PC-3 (cell line): ENCODE measurements around the gene BEGAIN. TPM values are rescaled to one million over a fixed set of nuclear protein-coding genes. Genes with fewer than 3 reads are reported as not detected.
"Not testable (repeated sequence)": the region's sequence is repeated elsewhere in the genome, so short reads cannot be mapped to it uniquely, and the experiment has no call there.

Source experiments
- ATAC-seq: fragments of 200-7000 bp; cut with Tn5 transposase; 2 replicates; pipeline ENCODE4 v1.9.1; 2020; ENCODE audit warnings: mild to moderate bottlenecking, moderate library complexity
- BruUV-seq: library from RNA; stranded (reverse); fragments of 400-500 nt; replicated peaks from 2 replicates; lab custom pipeline; 2021; lab: Mats Ljungman, UMichigan
- CTCF ChIA-PET: fragments of 300-600 bp; sonication (Branson Sonifier 250); formaldehyde crosslinking; loops from one replicate; lab custom pipeline; 2022; ENCODE audit warnings: antibody characterized with exemption; lab: Charles Lee
- POLR2A ChIA-PET: fragments of 300-600 bp; sonication (Branson Sonifier 250); formaldehyde crosslinking; loops from one replicate; lab custom pipeline; 2022; ENCODE audit warnings: antibody characterized with exemption; ENCODE audit not compliant: unreplicated experiment; lab: Charles Lee
- DNase-seq: peaks from one replicate; pipeline ENCODE4 v3.0.0-alpha.2; 2015
- H2AFZ ChIP-seq: fragments of 300-600 bp; sonication (generic); 2 replicates; pipeline ENCODE4 v1.6.0; 2016; ENCODE audit warnings: antibody characterized with exemption, low read length
- H3F3A ChIP-seq: fragments of 300-600 bp; sonication (generic); one replicate; pipeline ENCODE4 v1.6.0; 2017; ENCODE audit warnings: antibody characterized with exemption, low read length, control low read depth, mild to moderate bottlenecking; ENCODE audit not compliant: unreplicated experiment
- H3K27ac ChIP-seq: fragments of 300-600 bp; sonication (generic); 2 replicates; pipeline ENCODE4 v1.5.1; 2016; ENCODE audit warnings: mild to moderate bottlenecking, low read length
- H3K27me3 ChIP-seq: fragments of 300-600 bp; sonication (generic); 2 replicates; pipeline ENCODE4 v1.6.1; 2016; ENCODE audit warnings: low read length, mixed read lengths
- H3K36me3 ChIP-seq: fragments of 300-600 bp; sonication (generic); 2 replicates; pipeline ENCODE4 v1.6.1; 2016; ENCODE audit warnings: low read depth, mixed run types, low read length, mixed read lengths
- H3K4me1 ChIP-seq: fragments of 300-600 bp; sonication (generic); 2 replicates; pipeline ENCODE4 v1.5.1; 2016; ENCODE audit warnings: low read length; ENCODE audit not compliant: insufficient read depth
- H3K4me2 ChIP-seq: fragments of 300-600 bp; sonication (generic); 2 replicates; pipeline ENCODE4 v1.6.0; 2016; ENCODE audit warnings: low read length
- H3K4me3 ChIP-seq: fragments of 300-600 bp; sonication (generic); 2 replicates; pipeline ENCODE4 v1.5.1; 2016; ENCODE audit warnings: mild to moderate bottlenecking, low read length, mixed read lengths
- H3K79me2 ChIP-seq: fragments of 300-600 bp; sonication (generic); 2 replicates; pipeline ENCODE4 v1.6.1; 2017; ENCODE audit warnings: low read length, mixed read lengths
- H3K9ac ChIP-seq: fragments of 300-600 bp; sonication (generic); 2 replicates; pipeline ENCODE4 v1.6.0; 2016; ENCODE audit warnings: mild to moderate bottlenecking, low read length
- H3K9me2 ChIP-seq: fragments of 300-600 bp; sonication (generic); replicated peaks from 2 replicates; pipeline ENCODE4 v1.6.1; 2016; ENCODE audit warnings: mixed run types, low read length, mixed read lengths
- H3K9me3 ChIP-seq: fragments of 300-600 bp; sonication (generic); 2 replicates; pipeline ENCODE4 v1.6.1; 2016; ENCODE audit warnings: low read length, mixed read lengths
- H4K20me1 ChIP-seq: fragments of 300-600 bp; sonication (generic); 2 replicates; pipeline ENCODE4 v1.6.1; 2016; ENCODE audit warnings: low read length, mixed read lengths
- CTCF ChIP-seq: fragments of 300-600 bp; sonication (generic); conservative IDR thresholded peaks from 2 replicates; pipeline ENCODE4 v1.5.1; 2017; ENCODE audit warnings: antibody characterized with exemption, low read depth, mild to moderate bottlenecking, low read length
- EZH2 ChIP-seq: fragments of 300-600 bp; sonication (generic); IDR thresholded peaks from one replicate; pipeline ENCODE4 v1.6.1; 2017; ENCODE audit warnings: antibody characterized with exemption, mild to moderate bottlenecking, low read length; ENCODE audit not compliant: unreplicated experiment
- EZH2phosphoT487 ChIP-seq: fragments of 300-600 bp; sonication (generic); IDR thresholded peaks from 2 replicates; pipeline ENCODE4 v1.6.1; 2018; ENCODE audit warnings: mild to moderate bottlenecking, antibody characterized with exemption, low read length, borderline replicate concordance
- intact Hi-C: fragments of 100-400 bp; cut with micrococcal nuclease; formaldehyde crosslinking; loops from 2 replicates; pipeline ENCODE4 v1.9.0; 2023
- total RNA-seq: library from RNA; depleted of rRNA; stranded (reverse); fragments of >200 nt; gene quantifications from 2 replicates; pipeline ENCODE4 v1.2.3, GENCODE V29; 2014

The BEGAIN gene
- total RNA-seq, 1 experiment from 2014 or later = 3.8 TPM

DNA sequence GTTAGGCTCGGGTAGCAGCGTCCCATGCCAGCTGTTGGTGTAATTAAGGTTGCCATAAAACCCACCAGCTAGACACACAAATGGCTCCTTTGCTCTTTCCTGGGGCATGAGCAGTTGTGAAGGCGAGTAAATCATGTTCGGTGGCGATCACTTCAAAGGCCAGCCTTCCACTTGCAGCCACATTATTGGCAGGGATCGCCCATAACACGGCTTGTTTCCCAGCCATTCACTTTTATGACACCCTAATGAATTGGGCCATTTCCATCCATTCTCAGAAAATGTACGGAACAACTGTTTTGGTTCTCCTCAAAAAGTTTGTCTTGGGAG is 63.4 kb downstream of the BEGAIN start:
- Histone ChIP-seq H3K9ac (no peak overlapping the region), H3K9me2 (no peaks in the 10 kb centered on the region), H3K4me2 (no peak overlapping the region), H3K4me1 (no peaks in the 10 kb centered on the region), H3K4me3 (no peak overlapping the region), H3K9me3 (no peaks in the 10 kb centered on the region), H3K27me3 (no peaks in the 10 kb centered on the region), H4K20me1 (no peaks in the 10 kb centered on the region), H2AFZ (no peak overlapping the region), H3K79me2 (no peaks in the 10 kb centered on the region), H3K36me3 (no peaks in the 10 kb centered on the region), H3F3A (no peaks in the 10 kb centered on the region), H3K27ac (no peak overlapping the region)
- POLR2A ChIA-PET = no interaction called here
- intact Hi-C loops = no loop called here
- DNase-seq (no peak), ATAC-seq (no peak)
- CTCF ChIA-PET = no interaction called here
- no peak for TF ChIP-seq CTCF
- no peak for TF ChIP-seq EZH2phosphoT487
- TF ChIP-seq EZH2 = no peak
- no TSS peak for BruUV-seq

- Histone ChIP-seq H2AFZ (no peak overlapping the region), H3K4me2 (no peak overlapping the region), H3K9ac (no peak overlapping the region), H3K27me3 (no peaks in the 10 kb centered on the region), H3K4me3 (no peak overlapping the region), H3K36me3 (no peaks in the 10 kb centered on the region), H4K20me1 (no peaks in the 10 kb centered on the region), H3K9me3 (no peaks in the 10 kb centered on the region), H3K4me1 (no peaks in the 10 kb centered on the region), H3K9me2 (no peaks in the 10 kb centered on the region), H3F3A (no peaks in the 10 kb centered on the region), H3K27ac (no peak overlapping the region), H3K79me2 (no peaks in the 10 kb centered on the region)
- ChIA-PET POLR2A (no interaction called here), CTCF (no interaction called here)
- intact Hi-C loops = no loop called here
- TF ChIP-seq CTCF (no peak), EZH2phosphoT487 (no peak), EZH2 (no peak)
- BruUV-seq = no TSS peak
- no peak for ATAC-seq
- no peak for DNase-seq
Observed at GRCh38 chr14:100523131-100523842, 63.9 kb downstream of the BEGAIN start.

DNA sequence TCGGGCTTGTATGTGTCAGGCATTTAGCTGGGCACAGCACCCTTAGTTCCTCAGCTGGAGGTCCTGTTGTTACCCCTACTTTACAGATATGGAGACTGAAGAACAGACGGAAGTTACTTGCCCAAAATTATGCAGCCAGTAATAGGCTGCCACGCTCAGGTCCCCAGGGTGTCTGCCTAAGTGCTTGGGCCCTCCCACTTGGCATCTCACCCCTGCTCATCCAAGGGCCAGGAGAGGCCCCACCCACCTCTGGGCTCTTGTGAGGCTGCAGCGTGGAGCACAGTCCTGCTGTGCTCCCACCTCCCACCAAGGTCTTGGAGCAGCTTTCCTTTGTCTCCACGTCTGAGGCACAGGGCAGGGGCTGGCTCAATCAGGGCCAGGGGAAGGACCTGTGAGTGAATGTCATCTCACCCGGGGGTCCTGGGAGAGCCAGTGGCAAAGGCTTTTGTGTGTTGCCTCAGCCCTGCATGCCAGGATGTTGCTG is 64.6 kb downstream of the BEGAIN start:
- intact Hi-C loops = no loop called here
- no peak overlapping the region for H3K9ac ChIP-seq
- H3K27ac ChIP-seq = no peak overlapping the region
- no TSS peak for BruUV-seq
- no peak overlapping the region for H2AFZ ChIP-seq
- ChIA-PET CTCF (no interaction called here), POLR2A (no interaction called here)
- H3K79me2 ChIP-seq = no peaks in the 10 kb centered on the region
- TF ChIP-seq EZH2phosphoT487 = no peak
- no peak for TF ChIP-seq EZH2
- no peak for TF ChIP-seq CTCF
- no peaks in the 10 kb centered on the region for H3F3A ChIP-seq
- no peak overlapping the region for H3K4me3 ChIP-seq
- no peaks in the 10 kb centered on the region for H3K9me3 ChIP-seq
- H3K4me1 ChIP-seq = no peaks in the 10 kb centered on the region
- no peaks in the 10 kb centered on the region for H4K20me1 ChIP-seq
- H3K4me2 ChIP-seq = no peak overlapping the region
- H3K27me3 ChIP-seq = no peaks in the 10 kb centered on the region
- no peak for DNase-seq
- no peaks in the 10 kb centered on the region for H3K36me3 ChIP-seq
- no peak for ATAC-seq
- H3K9me2 ChIP-seq = no peaks in the 10 kb centered on the region

DNA sequence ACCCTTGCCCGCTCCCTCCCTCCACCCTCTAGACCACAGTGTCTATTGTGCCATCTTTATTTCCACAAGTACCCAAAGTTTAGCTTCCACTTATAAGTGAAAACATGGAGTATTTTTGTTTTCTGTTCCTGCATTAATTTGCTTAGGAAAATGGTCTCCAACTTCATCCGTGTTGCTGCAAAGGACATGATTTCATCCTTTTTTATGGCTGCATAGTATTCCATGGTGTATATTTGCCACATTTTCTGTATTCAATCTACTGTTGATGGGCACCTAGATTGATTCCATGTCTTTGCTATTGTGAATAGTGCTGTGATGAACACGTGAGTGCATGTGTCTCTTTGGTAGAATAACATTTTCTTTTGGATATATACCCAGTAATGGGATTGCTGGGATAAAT is 81.2 kb downstream of the BEGAIN start:
- H3K9me2 ChIP-seq, H2AFZ ChIP-seq, DNase-seq, POLR2A ChIA-PET, H4K20me1 ChIP-seq, H3K9me3 ChIP-seq, H3K36me3 ChIP-seq, H3K27me3 ChIP-seq, H3F3A ChIP-seq, BruUV-seq, H3K27ac ChIP-seq, H3K9ac ChIP-seq, H3K4me1 ChIP-seq, H3K4me2 ChIP-seq, CTCF ChIA-PET, H3K79me2 ChIP-seq, ATAC-seq, intact Hi-C loops, H3K4me3 ChIP-seq: not testable (repeated sequence)
